NCI-H524 (cell line): Measurements from ENCODE around the gene P2RX3.
"Not testable (repeated sequence)": the region's sequence is repeated elsewhere in the genome, so short reads cannot be mapped to it uniquely, and the experiment has no call there.

Source experiments
- DNase-seq, 2 experiments: peaks; one replicate each; lab custom pipeline; 2025; lab: John Stamatoyannopoulos, UW

P2RX3 gene

GRCh38 chr11:57338142-57338541 lies at the start of gene P2RX3:
Gene P2RX3, plus strand, starts transcription at chr11:57338352. Its CDS starts 199 bp downstream, at chr11:57338551.
- DNase-seq = peak; percentile 71 to 87

DNA sequence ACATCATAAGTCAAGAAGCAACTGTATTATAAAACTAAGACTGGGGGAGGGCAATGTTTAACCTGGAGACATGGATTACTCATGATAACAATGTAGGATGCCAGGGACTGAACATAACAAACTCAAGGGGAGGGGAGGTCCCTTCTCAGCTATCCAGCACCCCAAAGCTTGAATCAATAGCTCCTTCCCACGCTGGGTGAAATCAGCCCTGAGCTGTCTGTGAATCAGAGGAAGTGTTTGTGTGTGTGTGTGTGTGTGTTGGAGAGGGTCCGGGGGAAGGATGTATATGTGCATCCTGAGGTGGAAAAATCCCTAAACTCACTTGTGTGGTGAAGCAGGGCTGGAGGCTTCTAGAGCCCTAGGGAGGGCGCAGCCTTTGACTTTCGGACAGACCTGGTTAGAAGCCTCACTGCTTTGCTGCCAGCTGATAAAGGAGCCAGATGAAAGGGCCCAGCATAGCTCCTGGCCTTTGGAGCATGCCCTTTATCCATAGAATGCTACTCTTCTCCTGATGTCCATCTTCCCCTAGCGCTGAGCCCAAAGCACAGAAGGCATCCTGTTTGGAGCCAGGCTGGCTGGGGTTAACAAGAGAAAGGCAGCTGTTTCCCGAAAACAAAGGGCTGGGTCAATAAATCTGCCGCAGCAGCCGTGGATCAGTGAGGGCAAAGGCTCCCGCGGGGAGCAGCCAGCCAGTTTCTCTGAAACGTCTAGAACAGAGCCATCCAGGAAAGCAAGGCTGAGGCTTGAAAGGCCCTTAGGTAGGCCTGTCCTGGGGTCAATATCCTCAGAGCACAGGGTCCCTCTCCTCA lies 49.2 kb upstream of the P2RX3 start:
- peak in 1 of 2 experiments; percentile 9 for DNase-seq

GRCh38 chr11:57290288-57290687 lies 47.9 kb upstream of the P2RX3 start:
- DNase-seq = no peak

- peak in 1 of 2 experiments; percentile 12 for DNase-seq
Measured at GRCh38 chr11:57294225-57295131, 43.7 kb upstream of the P2RX3 start.

GRCh38 chr11:57296205-57296604 lies 41.9 kb upstream of the P2RX3 start:
- DNase-seq = not testable (repeated sequence)

GRCh38 chr11:57297221-57297620 lies 40.9 kb upstream of the P2RX3 start:
- DNase-seq = no peak

GRCh38 chr11:57299150-57299737 lies 38.9 kb upstream of the P2RX3 start:
- no peak for DNase-seq

DNA sequence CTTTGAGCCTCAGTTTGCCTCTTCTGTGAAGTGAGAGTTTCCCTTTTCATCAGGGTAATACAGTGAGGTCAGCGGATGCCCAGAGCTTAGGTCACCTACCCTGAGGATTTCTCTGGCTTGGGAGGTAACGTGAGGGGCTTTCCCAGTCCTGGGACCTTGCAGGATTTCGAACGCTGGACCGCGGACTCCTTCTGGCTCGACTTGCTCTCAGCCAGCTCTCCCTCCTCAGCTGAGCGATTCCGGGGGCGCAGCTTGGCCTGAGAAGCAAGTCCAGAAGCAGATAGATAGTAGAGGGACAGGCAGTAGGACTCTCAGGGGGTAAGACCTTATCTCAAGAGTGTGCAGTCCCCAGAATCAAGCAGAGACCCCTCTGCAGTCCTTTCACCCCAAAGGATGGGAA lies 37.4 kb upstream of the P2RX3 start:
- no peak for DNase-seq

DNA sequence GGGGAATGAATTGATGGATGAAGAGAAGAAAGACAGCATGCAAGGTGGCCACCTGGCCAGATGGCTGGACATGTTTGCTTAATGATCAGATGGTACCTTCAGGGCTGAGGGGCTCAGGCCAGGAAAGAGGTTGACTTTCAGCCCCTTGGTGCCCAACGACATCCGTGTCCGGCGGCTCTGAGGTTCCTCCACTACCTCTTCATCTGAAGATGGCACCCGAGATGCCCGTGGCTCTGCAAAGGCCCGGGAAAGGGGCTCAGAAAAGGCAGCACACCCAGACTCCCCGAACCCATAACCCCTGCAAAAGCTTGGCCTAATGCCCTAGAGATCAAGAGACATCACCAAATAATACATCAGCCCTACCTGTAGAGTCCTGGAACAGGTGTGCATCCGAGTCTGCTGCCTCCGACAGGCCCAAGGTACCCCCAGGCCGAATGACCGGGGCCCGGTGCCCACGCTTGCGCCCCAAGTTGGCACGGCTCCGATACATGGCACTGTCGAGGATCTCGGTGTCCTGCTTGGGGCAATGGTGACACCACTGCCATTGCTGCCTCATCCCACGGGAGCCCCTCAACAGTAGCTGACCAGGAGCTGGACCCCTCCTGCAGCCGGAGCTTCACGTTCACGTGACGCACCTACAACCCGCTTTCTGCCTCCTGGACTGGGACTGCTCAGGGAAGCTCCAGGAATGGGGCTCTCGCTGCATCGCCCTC lies 36.3 kb upstream of the P2RX3 start:
- no peak for DNase-seq

GRCh38 chr11:57302489-57302888 lies 35.7 kb upstream of the P2RX3 start:
- no peak for DNase-seq

- no peak for DNase-seq
Measured at GRCh38 chr11:57303280-57303989, 34.7 kb upstream of the P2RX3 start.

- peak; percentile 29 to 69 for DNase-seq
Measured at GRCh38 chr11:57303990-57304579, 34.1 kb upstream of the P2RX3 start.

- DNase-seq = no peak
Measured at GRCh38 chr11:57305523-57305922, 32.6 kb upstream of the P2RX3 start.

GRCh38 chr11:57306161-57306876 lies 31.8 kb upstream of the P2RX3 start:
- no peak for DNase-seq

- DNase-seq = no peak
Measured at GRCh38 chr11:57306940-57307565, 31.1 kb upstream of the P2RX3 start.

DNA sequence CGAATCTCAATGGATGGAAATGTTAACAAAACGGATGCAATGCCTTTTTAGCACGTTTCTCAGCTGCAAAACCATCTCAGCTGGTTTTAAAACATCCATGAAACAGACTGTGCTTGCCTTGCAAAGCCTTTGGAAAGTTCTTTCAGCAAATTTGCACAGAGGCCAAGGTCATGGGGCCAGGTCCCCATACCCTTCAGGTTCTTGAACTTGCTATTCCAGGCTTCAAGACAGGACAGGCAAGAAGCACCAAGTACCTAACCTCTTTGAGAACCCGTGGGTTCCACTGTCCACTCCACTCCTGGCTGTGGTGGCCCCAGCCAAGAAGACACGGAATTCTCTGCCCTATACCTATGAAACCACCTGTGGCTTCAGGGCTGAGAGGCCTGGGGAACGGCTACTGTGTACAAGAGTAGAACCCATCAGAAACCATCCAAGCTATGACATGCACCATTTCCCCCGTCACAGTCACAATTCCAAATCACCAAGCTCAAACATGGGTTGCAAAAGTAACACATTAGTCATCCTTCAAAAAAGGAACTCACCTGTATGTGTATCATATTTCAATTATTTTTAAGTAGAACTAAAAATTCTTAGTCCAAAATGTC lies 30.4 kb upstream of the P2RX3 start:
- DNase-seq = no peak

GRCh38 chr11:57308426-57309060 lies 29.6 kb upstream of the P2RX3 start:
- no peak for DNase-seq
